22Rv1 (cell line): ENCODE measurements around the gene OR5A2.

ENCODE experiments used
- CTCF ChIP-seq: fragments of 450-650 bp; IDR thresholded peaks from 2 replicates; pipeline ENCODE4 v1.5.1; 2017; ENCODE audit warnings: mild to moderate bottlenecking
- ZFX ChIP-seq: fragments of 450-650 bp; IDR thresholded peaks from 2 replicates; pipeline ENCODE4 v1.6.1; 2017; ENCODE audit warnings: antibody characterized with exemption, borderline replicate concordance

- TF ChIP-seq CTCF, result no peak
- no peak for TF ChIP-seq ZFX
Measured at GRCh38 chr11:59448484-59448883, 22.3 kb upstream of the OR5A2 start.
